HepG2 (cell line): ENCODE results near the gene C5AR2. TPM values are rescaled to one million over a fixed set of nuclear protein-coding genes. Genes with fewer than 3 reads are reported as not detected.

Experiments used
- ARID2 ChIP-seq: sonication (generic); formaldehyde crosslinking; IDR thresholded peaks from 2 replicates; pipeline ENCODE4 v1.8.1; 2022; ENCODE audit warnings: mild to moderate bottlenecking, missing genetic modification reagents, borderline replicate concordance
- EP300 ChIP-seq, 3 experiments: sonication (generic) in 1 of 3; formaldehyde crosslinking in 1 of 3; IDR thresholded peaks; 2 replicates each; pipeline versions ENCODE4 v1.5.1 to v1.6.1; 2011 to 2020; ENCODE audit warnings: low read depth in 2 of 3, low read length in 2 of 3, borderline replicate concordance in 1 of 3, improper control_type of control experiment in 1 of 3, mild to moderate bottlenecking in 1 of 3, missing genetic modification reagents in 1 of 3, moderate library complexity in 1 of 3
- ESRRA ChIP-seq: sonication (generic); formaldehyde crosslinking; IDR thresholded peaks from 2 replicates; pipeline ENCODE4 v1.5.1; 2020; ENCODE audit warnings: mild to moderate bottlenecking, low read depth, missing genetic modification reagents
- EZH2 ChIP-seq: conservative IDR thresholded peaks from 2 replicates; pipeline ENCODE4 v1.6.1; 2012; ENCODE audit warnings: mild to moderate bottlenecking, low read depth, low read length, moderate library complexity
- HBP1 ChIP-seq: IDR thresholded peaks from 2 replicates; pipeline ENCODE4 v1.6.1; 2016; ENCODE audit warnings: low read depth, control low read depth
- HNF4G ChIP-seq, 2 experiments: sonication (generic) in 1 of 2; formaldehyde crosslinking in 1 of 2; IDR thresholded peaks; 2 replicates each; pipeline versions ENCODE4 v1.4.0 to v1.6.1; 2011 to 2020; ENCODE audit warnings: borderline replicate concordance in 2 of 2, low read depth in 2 of 2, mild to moderate bottlenecking in 2 of 2, low read length in 1 of 2, missing genetic modification reagents in 1 of 2, moderate library complexity in 1 of 2
- ISX ChIP-seq: sonication (generic); formaldehyde crosslinking; conservative IDR thresholded peaks from 2 replicates; pipeline ENCODE4 v1.5.0; 2020; ENCODE audit warnings: missing genetic modification reagents
- JUN ChIP-seq: sonication (generic); formaldehyde crosslinking; IDR thresholded peaks from 2 replicates; pipeline ENCODE4 v1.4.0; 2020; ENCODE audit warnings: mild to moderate bottlenecking, missing genetic modification reagents
- NCOA5 ChIP-seq: sonication (generic); formaldehyde crosslinking; IDR thresholded peaks from 2 replicates; pipeline ENCODE4 v1.4.0; 2020; ENCODE audit warnings: missing genetic modification reagents
- PAWR ChIP-seq: sonication (generic); formaldehyde crosslinking; IDR thresholded peaks from 2 replicates; pipeline ENCODE4 v1.4.0; 2020; ENCODE audit warnings: missing genetic modification reagents, mild to moderate bottlenecking, borderline replicate concordance
- PBX2 ChIP-seq: IDR thresholded peaks from 2 replicates; pipeline ENCODE4 v1.6.1; 2016; ENCODE audit warnings: control low read depth
- POLR2AphosphoS5 ChIP-seq: IDR thresholded peaks from 2 replicates; pipeline ENCODE4 v1.6.1; 2012; ENCODE audit warnings: low read depth, low read length
- STAT5B ChIP-seq: sonication (generic); formaldehyde crosslinking; IDR thresholded peaks from 2 replicates; pipeline ENCODE4 v1.4.0; 2020; ENCODE audit warnings: missing genetic modification reagents
- TMF1 ChIP-seq: sonication (generic); formaldehyde crosslinking; IDR thresholded peaks from 2 replicates; pipeline ENCODE4 v1.8.1; 2022; ENCODE audit warnings: low read depth, missing genetic modification reagents
- TP53 ChIP-seq: sonication (generic); formaldehyde crosslinking; conservative IDR thresholded peaks from 2 replicates; pipeline ENCODE4 v1.4.0; 2020; ENCODE audit warnings: missing genetic modification reagents
- ZBTB42 ChIP-seq: sonication (generic); formaldehyde crosslinking; IDR thresholded peaks from 2 replicates; pipeline ENCODE4 v1.5.0; 2020; ENCODE audit warnings: mild to moderate bottlenecking, missing genetic modification reagents
- ZEB1 ChIP-seq: IDR thresholded peaks from 2 replicates; pipeline ENCODE4 v1.6.1; 2012; ENCODE audit warnings: mild to moderate bottlenecking, low read depth, inconsistent platforms; ENCODE audit not compliant: insufficient replicate concordance
- ZFX ChIP-seq: sonication (generic); formaldehyde crosslinking; IDR thresholded peaks from 2 replicates; pipeline ENCODE4 v1.4.0; 2020; ENCODE audit warnings: mild to moderate bottlenecking, low read depth, missing genetic modification reagents, moderate library complexity
- ZNF12 ChIP-seq: sonication (generic); formaldehyde crosslinking; IDR thresholded peaks from 2 replicates; pipeline ENCODE4 v1.5.0; 2020; ENCODE audit warnings: missing genetic modification reagents
- ZNF138 ChIP-seq: sonication (generic); formaldehyde crosslinking; IDR thresholded peaks from 2 replicates; pipeline ENCODE4 v1.5.0; 2020; ENCODE audit warnings: mild to moderate bottlenecking, low read depth, missing genetic modification reagents
- ZNF326 ChIP-seq: sonication (generic); formaldehyde crosslinking; IDR thresholded peaks from 2 replicates; pipeline ENCODE4 v1.4.0; 2020; ENCODE audit warnings: missing genetic modification reagents, borderline replicate concordance
- ZNF431 ChIP-seq: sonication (generic); formaldehyde crosslinking; IDR thresholded peaks from 2 replicates; pipeline ENCODE4 v1.9.0; 2022; ENCODE audit warnings: missing genetic modification reagents, low read depth, mild to moderate bottlenecking, borderline replicate concordance
- ZNF432 ChIP-seq: sonication (generic); formaldehyde crosslinking; IDR thresholded peaks from 2 replicates; pipeline ENCODE4 v1.5.0; 2020; ENCODE audit warnings: missing genetic modification reagents, mild to moderate bottlenecking, borderline replicate concordance
- ZNF549 ChIP-seq: sonication (generic); formaldehyde crosslinking; IDR thresholded peaks from 2 replicates; pipeline ENCODE4 v1.5.0; 2020; ENCODE audit warnings: missing genetic modification reagents
- ZNF577 ChIP-seq: sonication (generic); formaldehyde crosslinking; IDR thresholded peaks from 2 replicates; pipeline ENCODE4 v1.4.0; 2020; ENCODE audit warnings: mild to moderate bottlenecking, low read depth, missing genetic modification reagents, borderline replicate concordance
- ZXDC ChIP-seq: sonication (generic); formaldehyde crosslinking; IDR thresholded peaks from 2 replicates; pipeline ENCODE4 v1.5.0; 2020; ENCODE audit warnings: mild to moderate bottlenecking, missing genetic modification reagents
- ZZZ3 ChIP-seq: sonication (generic); formaldehyde crosslinking; IDR thresholded peaks from 2 replicates; pipeline ENCODE4 v1.4.0; 2020; ENCODE audit warnings: missing genetic modification reagents, mild to moderate bottlenecking, borderline replicate concordance
- polyA plus RNA-seq, 8 experiments: library from polyadenylated mRNA; depleted of rRNA in 3 of 8; stranded (reverse) in 7 of 8; unstranded in 1 of 8; fragments of >200 nt; fragmentation: Illumina TruSeq in 4 of 8; extraction: Trizol in 4 of 8; gene quantifications; 2 replicates each; pipeline versions ENCODE4 v1.2.1 to v1.2.3, GENCODE V29; 2011 to 2016; ENCODE audit warnings: low read depth in 4 of 8, missing spikeins in 1 of 8, mixed read lengths in 1 of 8; ENCODE audit not compliant: insufficient read depth in 1 of 8
- total RNA-seq, 5 experiments: library from RNA; depleted of rRNA; stranded (reverse); fragments of >200 nt; fragmentation: Illumina TruSeq; extraction: Trizol; gene quantifications; 2 replicates each; pipeline ENCODE4 v1.2.3, GENCODE V29; 2016; ENCODE audit warnings: low read depth in 1 of 5

Gene C5AR2
- total and polyA plus RNA-seq, 2 of the 13 experiments (the other 11 are each of a cell fraction or from before 2014, with no cell fraction given) = 0.09 to 0.24 TPM

GRCh38 chr19:47353307-47353712 is 21.3 kb downstream of the C5AR2 start (continued):
- TF ChIP-seq ARID2 (CRISPR knock-in tag) = no peak
- TF ChIP-seq ZNF577 (CRISPR knock-in tag) = no peak
- TF ChIP-seq ZEB1 = no peak
- no peak for TF ChIP-seq JUN (CRISPR knock-in tag)
- TF ChIP-seq ISX = no peak
- no peak for TF ChIP-seq TP53
- no peak for TF ChIP-seq STAT5B (CRISPR knock-in tag)
- no peak for TF ChIP-seq ZNF431
- no peak for TF ChIP-seq ZNF12 (CRISPR knock-in tag)
- no peak for TF ChIP-seq PBX2 (CRISPR knock-in tag)
- TF ChIP-seq PAWR = no peak
- TF ChIP-seq ZNF432 (CRISPR knock-in tag) = no peak
- TF ChIP-seq HNF4G (IDR thresholded peaks at IDR 0.05; ENCODE audit: borderline replicate concordance, low read depth, low read length) = peak; percentile 93
- TF ChIP-seq HNF4G (CRISPR knock-in tag; IDR thresholded peaks at IDR 0.05; ENCODE audit: borderline replicate concordance, low read depth) = peak; percentile 93; the same call in 1 of the 2 replicates
- TF ChIP-seq EZH2 = no peak
- no peak for TF ChIP-seq ZXDC (CRISPR knock-in tag)
- no peak for TF ChIP-seq ZZZ3 (CRISPR knock-in tag)
- TF ChIP-seq HBP1 = no peak
- 0 out of 2 replicates have a peak, but pooled peaks have one; percentile 32 for TF ChIP-seq ESRRA (CRISPR knock-in tag)
- TF ChIP-seq ZBTB42 (CRISPR knock-in tag) = no peak
- TF ChIP-seq NCOA5 (CRISPR knock-in tag) = no peak
- TF ChIP-seq TMF1 = no peak
- TF ChIP-seq ZFX = peak; percentile 51; the same call in 1 of the 2 replicates
- TF ChIP-seq ZNF549 (CRISPR knock-in tag) = peak; percentile 91
- TF ChIP-seq EP300 (IDR thresholded peaks at IDR 0.05; ENCODE audit: low read depth in 2 of 2, low read length in 2 of 2) = 0 out of 4 replicates have a peak, but pooled peaks of 1 of the 2 experiments have one; percentile 37
- TF ChIP-seq EP300 (CRISPR knock-in tag; IDR thresholded peaks at IDR 0.05; ENCODE audit: borderline replicate concordance) = no peak
- no peak for TF ChIP-seq ZNF326 (CRISPR knock-in tag)
- TF ChIP-seq POLR2AphosphoS5 = no peak; the same call in 1 of the 2 replicates
- TF ChIP-seq ZNF138 = no peak
